ENCODE data around the gene NEK4. TPM values are rescaled to one million over a fixed set of nuclear protein-coding genes. Genes with fewer than 3 reads are reported as not detected.

The NEK4 gene
- total and polyA plus RNA-seq, 2 experiments from 2014 or later = 12.4 to 14.7 TPM

DNA sequence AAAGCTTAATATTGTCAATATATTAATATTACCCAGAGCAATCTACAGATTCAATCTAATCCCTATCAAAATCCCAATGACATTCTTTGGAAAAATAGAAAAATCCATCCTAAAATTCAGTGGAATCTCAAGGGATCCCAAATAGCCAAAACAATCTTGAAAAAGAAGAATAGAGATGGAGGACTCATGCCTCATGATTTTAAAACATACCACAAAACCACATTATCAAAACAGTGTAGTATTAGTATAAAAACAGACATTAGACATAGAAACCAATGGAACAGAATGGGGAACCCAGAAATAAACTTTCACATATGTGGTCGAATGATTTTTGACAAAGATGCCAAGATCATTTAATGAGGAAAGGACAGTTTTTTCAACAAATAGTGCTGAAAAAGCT is 14.6 kb downstream of the NEK4 start:
- no peak for DNase-seq (ENCODE audit: low read depth in 1 of 2, low spot score in 1 of 2)
- Histone ChIP-seq H3K9me3 (ENCODE audit: low read depth) (no peaks in the 10 kb centered on the region), H3K36me3 (peaks cover 28% of the 10 kb centered on the region), H3K27ac (no peak overlapping the region), H3K27me3 (no peaks in the 10 kb centered on the region), H3K4me1 (ENCODE audit: low read depth) (no peaks in the 10 kb centered on the region), H3K4me3 (no peak overlapping the region)
- TF ChIP-seq, protein P1, sequence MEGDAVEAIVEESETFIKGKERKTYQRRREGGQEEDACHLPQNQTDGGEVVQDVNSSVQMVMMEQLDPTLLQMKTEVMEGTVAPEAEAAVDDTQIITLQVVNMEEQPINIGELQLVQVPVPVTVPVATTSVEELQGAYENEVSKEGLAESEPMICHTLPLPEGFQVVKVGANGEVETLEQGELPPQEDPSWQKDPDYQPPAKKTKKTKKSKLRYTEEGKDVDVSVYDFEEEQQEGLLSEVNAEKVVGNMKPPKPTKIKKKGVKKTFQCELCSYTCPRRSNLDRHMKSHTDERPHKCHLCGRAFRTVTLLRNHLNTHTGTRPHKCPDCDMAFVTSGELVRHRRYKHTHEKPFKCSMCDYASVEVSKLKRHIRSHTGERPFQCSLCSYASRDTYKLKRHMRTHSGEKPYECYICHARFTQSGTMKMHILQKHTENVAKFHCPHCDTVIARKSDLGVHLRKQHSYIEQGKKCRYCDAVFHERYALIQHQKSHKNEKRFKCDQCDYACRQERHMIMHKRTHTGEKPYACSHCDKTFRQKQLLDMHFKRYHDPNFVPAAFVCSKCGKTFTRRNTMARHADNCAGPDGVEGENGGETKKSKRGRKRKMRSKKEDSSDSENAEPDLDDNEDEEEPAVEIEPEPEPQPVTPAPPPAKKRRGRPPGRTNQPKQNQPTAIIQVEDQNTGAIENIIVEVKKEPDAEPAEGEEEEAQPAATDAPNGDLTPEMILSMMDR (IDR thresholded peaks at IDR 0.05; ENCODE audit: low read depth, low read length) = no peak

DNA sequence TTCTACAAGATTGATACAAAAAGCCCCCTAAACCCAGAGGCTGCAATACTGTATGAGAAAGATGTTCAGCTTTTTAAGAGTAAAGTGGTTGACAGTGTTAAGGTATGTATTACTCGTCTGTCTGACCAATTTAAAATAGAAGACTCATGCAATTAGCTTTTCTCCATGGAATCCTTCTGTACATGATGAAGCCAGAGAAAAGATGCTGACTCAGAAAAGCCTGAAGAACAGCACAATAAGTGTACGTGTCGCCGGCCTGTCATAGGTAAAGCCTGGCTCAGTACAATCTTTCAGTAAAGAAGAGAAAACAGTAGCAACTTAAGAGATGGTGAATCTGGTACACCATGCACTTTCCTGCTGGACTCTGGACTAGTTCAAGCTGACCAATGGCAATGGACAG is 16.4 kb downstream of the NEK4 start:
- Histone ChIP-seq H3K4me1 (ENCODE audit: low read depth) (no peaks in the 10 kb centered on the region), H3K36me3 (peaks cover 25% of the 10 kb centered on the region), H3K27ac (no peak overlapping the region), H3K27me3 (no peaks in the 10 kb centered on the region), H3K4me3 (no peak overlapping the region), H3K9me3 (ENCODE audit: low read depth) (no peaks in the 10 kb centered on the region)
- DNase-seq (ENCODE audit: low read depth in 1 of 2, low spot score in 1 of 2) = no peak
- TF ChIP-seq, protein P1 (IDR thresholded peaks at IDR 0.05; ENCODE audit: low read depth, low read length) = no peak

DNA sequence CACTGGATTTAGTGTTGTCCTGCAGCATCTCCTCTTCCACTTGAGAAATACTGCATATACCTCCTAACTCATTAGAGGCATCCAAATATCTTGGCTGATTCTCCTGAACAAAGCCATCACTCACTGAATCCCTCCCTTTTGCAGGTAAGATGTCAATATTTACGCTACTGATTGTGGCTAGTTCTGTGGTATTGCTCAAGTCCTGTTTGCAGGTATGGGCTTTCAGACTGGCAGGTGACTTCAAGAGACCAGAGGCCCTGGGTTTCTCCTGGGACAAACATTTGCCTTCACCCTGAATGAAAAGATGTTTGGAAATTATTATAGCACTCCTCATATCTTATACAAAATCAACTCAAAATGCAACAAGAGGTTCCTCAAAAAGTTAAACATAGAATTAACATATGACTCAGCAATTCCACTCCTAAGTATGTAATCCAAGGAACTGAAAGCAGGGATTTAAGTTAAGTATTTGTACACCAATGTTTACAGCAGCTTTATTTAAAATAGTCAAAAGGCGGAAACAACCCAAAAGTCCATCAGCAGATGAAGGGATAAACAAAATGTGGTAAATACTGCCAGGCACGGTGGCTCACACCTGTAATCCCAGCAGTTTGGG is 18.6 kb downstream of the NEK4 start:
- Histone ChIP-seq H3K4me3 (no peak overlapping the region), H3K4me1 (ENCODE audit: low read depth) (no peaks in the 10 kb centered on the region), H3K36me3 (peaks cover 31% of the 10 kb centered on the region), H3K27me3 (no peaks in the 10 kb centered on the region), H3K9me3 (ENCODE audit: low read depth) (no peaks in the 10 kb centered on the region), H3K27ac (no peak overlapping the region)
- DNase-seq (ENCODE audit: low read depth in 1 of 2, low spot score in 1 of 2) = no peak
- TF ChIP-seq, protein P1 (IDR thresholded peaks at IDR 0.05; ENCODE audit: low read depth, low read length) = no peak

DNA sequence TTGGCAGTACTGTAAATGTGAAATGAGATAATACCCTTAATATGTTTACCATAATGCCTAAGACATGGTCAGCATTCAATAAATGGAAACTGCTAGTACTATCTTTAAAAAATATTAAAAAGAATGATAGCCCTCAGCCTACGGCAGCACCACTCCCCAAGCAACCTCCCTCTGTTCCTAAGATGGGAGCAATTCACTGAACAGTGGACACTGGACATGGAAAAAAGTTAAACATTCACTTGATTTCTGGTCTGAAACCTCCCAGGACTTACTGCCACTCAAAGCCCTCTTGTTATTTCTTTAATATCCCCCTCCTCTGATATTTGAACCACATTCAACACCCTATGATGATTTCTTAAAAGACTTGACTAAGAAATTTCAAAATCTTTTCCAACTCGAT is 27.0 kb downstream of the NEK4 start:
- no peak overlapping the region for H3K27ac ChIP-seq
- DNase-seq (ENCODE audit: low read depth in 1 of 2, low spot score in 1 of 2) = no peak
- H3K27me3 ChIP-seq = no peaks in the 10 kb centered on the region
- TF ChIP-seq, protein P1 (IDR thresholded peaks at IDR 0.05; ENCODE audit: low read depth, low read length) = no peak
- peaks cover 60% of the 10 kb centered on the region for H3K36me3 ChIP-seq
- no peak overlapping the region for H3K4me3 ChIP-seq
- H3K9me3 ChIP-seq (ENCODE audit: low read depth) = no peaks in the 10 kb centered on the region
- H3K4me1 ChIP-seq (ENCODE audit: low read depth) = no peaks in the 10 kb centered on the region

DNA sequence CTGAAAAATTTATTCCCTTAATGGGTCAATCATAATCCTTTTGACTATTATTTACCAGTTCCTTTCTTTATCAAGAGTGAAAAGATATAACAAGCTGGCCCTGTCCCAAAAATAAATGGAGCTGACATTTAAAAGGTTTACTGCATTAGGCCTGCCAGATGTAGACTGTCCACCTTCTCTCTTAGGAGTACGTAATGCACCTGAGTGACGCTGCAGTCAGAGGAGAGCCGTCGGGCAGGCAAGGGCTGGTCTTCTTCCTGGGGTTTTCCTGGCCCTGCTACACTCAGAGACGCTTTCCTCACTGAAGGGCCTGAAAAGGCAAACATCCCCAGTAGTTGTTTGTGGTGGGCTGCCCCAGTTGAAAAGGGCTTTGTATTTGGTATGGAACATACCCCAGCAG is 27.6 kb downstream of the NEK4 start:
- Histone ChIP-seq H3K4me1 (ENCODE audit: low read depth) (no peaks in the 10 kb centered on the region), H3K36me3 (peaks cover 58% of the 10 kb centered on the region), H3K9me3 (ENCODE audit: low read depth) (no peaks in the 10 kb centered on the region), H3K27me3 (no peaks in the 10 kb centered on the region), H3K4me3 (no peak overlapping the region), H3K27ac (no peak overlapping the region)
- TF ChIP-seq, protein P1 (IDR thresholded peaks at IDR 0.05; ENCODE audit: low read depth, low read length) = no peak
- DNase-seq (ENCODE audit: low read depth in 1 of 2, low spot score in 1 of 2) = no peak

All from cardiac muscle cell (in vitro differentiated cells and primary cell).